H9 (cell line): ENCODE data around the gene PPOX. TPM values are rescaled to one million over a fixed set of nuclear protein-coding genes. Genes with fewer than 3 reads are reported as not detected.

Experiments used
- DNase-seq: peaks from one replicate; pipeline ENCODE4 v3.0.0-alpha.2; 2017
- H2AFZ ChIP-seq: one replicate; pipeline ENCODE4 v1.6.1; 2013; ENCODE audit warnings: mild to moderate bottlenecking, low read length, control low read depth, moderate library complexity
- H2AK5ac ChIP-seq: 2 replicates; pipeline ENCODE4 v1.6.1; 2013; ENCODE audit warnings: low read length, control low read depth, mixed read lengths; ENCODE audit not compliant: insufficient read length
- H2BK120ac ChIP-seq: one replicate; pipeline ENCODE4 v1.6.1; 2013; ENCODE audit warnings: low read depth, mild to moderate bottlenecking, low read length, control low read depth, inconsistent platforms; ENCODE audit not compliant: poor library complexity, severe bottlenecking
- H2BK12ac ChIP-seq: 2 replicates; pipeline ENCODE4 v1.6.1; 2013; ENCODE audit warnings: low read length, control low read depth, mixed read lengths, low read depth; ENCODE audit not compliant: insufficient read length
- H2BK15ac ChIP-seq: 2 replicates; pipeline ENCODE4 v1.6.1; 2013; ENCODE audit warnings: low read depth, low read length, control low read depth
- H2BK20ac ChIP-seq: one replicate; pipeline ENCODE4 v1.6.1; 2013; ENCODE audit warnings: low read depth, mild to moderate bottlenecking, low read length, control low read depth, inconsistent platforms; ENCODE audit not compliant: poor library complexity, severe bottlenecking
- H2BK5ac ChIP-seq: 2 replicates; pipeline ENCODE4 v1.6.1; 2013; ENCODE audit warnings: low read length, control low read depth, mixed read lengths; ENCODE audit not compliant: insufficient read length
- H3K14ac ChIP-seq: 2 replicates; pipeline ENCODE4 v1.6.1; 2013; ENCODE audit warnings: low read length, control low read depth; ENCODE audit not compliant: insufficient read depth
- H3K18ac ChIP-seq: 2 replicates; pipeline ENCODE4 v1.6.1; 2013; ENCODE audit warnings: low read depth, mild to moderate bottlenecking, mixed read lengths, low read length, control low read depth; ENCODE audit not compliant: insufficient read length
- H3K23ac ChIP-seq: 2 replicates; pipeline ENCODE4 v1.6.1; 2013; ENCODE audit warnings: low read length, control low read depth, mixed read lengths, low read depth; ENCODE audit not compliant: insufficient read length
- H3K23me2 ChIP-seq: 2 replicates; pipeline ENCODE4 v1.6.1; 2013; ENCODE audit warnings: low read depth, mild to moderate bottlenecking, mixed read lengths, low read length, control low read depth; ENCODE audit not compliant: insufficient read length, poor library complexity, severe bottlenecking
- H3K27ac ChIP-seq: 2 replicates; pipeline ENCODE4 v1.5.1; 2013; ENCODE audit warnings: low read length, control low read depth, mixed read lengths, low read depth; ENCODE audit not compliant: insufficient read length
- H3K27me3 ChIP-seq: 2 replicates; pipeline ENCODE4 v1.6.1; 2013; ENCODE audit warnings: low read length, control low read depth, inconsistent platforms; ENCODE audit not compliant: insufficient read depth
- H3K4ac ChIP-seq: 2 replicates; pipeline ENCODE4 v1.6.1; 2013; ENCODE audit warnings: low read depth, mild to moderate bottlenecking, control low read depth, inconsistent platforms, low read length, moderate library complexity
- H3K4me1 ChIP-seq: 2 replicates; pipeline ENCODE4 v1.6.1; 2013; ENCODE audit warnings: low read length, control low read depth, inconsistent platforms; ENCODE audit not compliant: insufficient read depth
- H3K4me2 ChIP-seq: 2 replicates; pipeline ENCODE4 v1.6.1; 2013; ENCODE audit warnings: low read length, control low read depth, mixed read lengths; ENCODE audit not compliant: insufficient read length, insufficient read depth
- H3K56ac ChIP-seq: 2 replicates; pipeline ENCODE4 v1.6.1; 2013; ENCODE audit warnings: low read depth, mild to moderate bottlenecking, mixed read lengths, low read length, control low read depth; ENCODE audit not compliant: insufficient read length
- H3K79me1 ChIP-seq: 2 replicates; pipeline ENCODE4 v1.6.1; 2013; ENCODE audit warnings: low read depth, mild to moderate bottlenecking, moderate library complexity, low read length, control low read depth, inconsistent platforms; ENCODE audit not compliant: insufficient read depth, poor library complexity, severe bottlenecking
- H3K79me2 ChIP-seq: 2 replicates; pipeline ENCODE4 v1.6.1; 2013; ENCODE audit warnings: low read length, control low read depth, inconsistent platforms; ENCODE audit not compliant: insufficient read depth
- H3K9ac ChIP-seq: 2 replicates; pipeline ENCODE4 v1.6.1; 2013; ENCODE audit warnings: low read length, control low read depth, mixed read lengths; ENCODE audit not compliant: insufficient read length; ENCODE audit errors: extremely low read depth
- H3K9me3 ChIP-seq: one replicate; pipeline ENCODE4 v1.6.1; 2013; ENCODE audit warnings: low read depth, low read length, inconsistent platforms; ENCODE audit not compliant: control insufficient read depth
- H3T11ph ChIP-seq: one replicate; pipeline ENCODE4 v1.6.1; 2013; ENCODE audit warnings: mild to moderate bottlenecking, low read length, control low read depth, inconsistent platforms
- H4K20me1 ChIP-seq: one replicate; pipeline ENCODE4 v1.6.1; 2013; ENCODE audit not compliant: control insufficient read depth, insufficient read length, insufficient read depth
- H4K5ac ChIP-seq: 2 replicates; pipeline ENCODE4 v1.6.1; 2013; ENCODE audit warnings: low read depth, mild to moderate bottlenecking, mixed read lengths, low read length, control low read depth; ENCODE audit not compliant: insufficient read length
- H4K8ac ChIP-seq: replicated peaks from 2 replicates; pipeline ENCODE4 v1.6.1; 2013; ENCODE audit warnings: low read length, control low read depth, mixed read lengths, low read depth; ENCODE audit not compliant: insufficient read length
- H4K91ac ChIP-seq: 2 replicates; pipeline ENCODE4 v1.6.1; 2013; ENCODE audit warnings: low read depth, mild to moderate bottlenecking, moderate library complexity, mixed read lengths, low read length, control low read depth; ENCODE audit not compliant: insufficient read length
- H3K27ac Mint-ChIP-seq, 3 experiments: 2 replicates in 2 of 3; 3 replicates in 1 of 3; pipeline ENCODE4 v1.8.0; 2020 to 2021; ENCODE audit warnings: mixed read lengths in 3 of 3, mild to moderate bottlenecking in 1 of 3, moderate library complexity in 1 of 3
- H3K27me3 Mint-ChIP-seq: 2 replicates; pipeline ENCODE4 v1.8.0; 2021; ENCODE audit warnings: low read depth, mild to moderate bottlenecking, moderate library complexity, mixed read lengths
- H3K36me3 Mint-ChIP-seq, 3 experiments: 2 replicates in 2 of 3; 3 replicates in 1 of 3; pipeline ENCODE4 v1.8.0; 2020 to 2021; ENCODE audit warnings: low read depth in 3 of 3, mixed read lengths in 3 of 3; ENCODE audit not compliant: insufficient read depth in 1 of 3
- H3K4me1 Mint-ChIP-seq, 2 experiments: 2 replicates each; pipeline ENCODE4 v1.8.0; 2020; ENCODE audit warnings: mixed read lengths in 2 of 2
- H3K4me3 Mint-ChIP-seq, 2 experiments: 2 replicates in 1 of 2; 3 replicates in 1 of 2; pipeline ENCODE4 v1.8.0; 2020 to 2021; ENCODE audit warnings: mild to moderate bottlenecking in 2 of 2, mixed read lengths in 2 of 2, moderate library complexity in 1 of 2
- H3K9me3 Mint-ChIP-seq, 2 experiments: 2 replicates in 1 of 2; 3 replicates in 1 of 2; pipeline ENCODE4 v1.8.0; 2020; ENCODE audit warnings: mild to moderate bottlenecking in 2 of 2, mixed read lengths in 2 of 2, moderate library complexity in 1 of 2
- WGBS: extraction: QIAGEN DNeasy Blood & Tissue Kit; methylation state at CpG from one replicate; pipeline ENCODE4 v1.1.7; 2013; ENCODE audit warnings: missing lambda C conversion rate, low lambda C conversion rate, mixed read lengths; ENCODE audit not compliant: insufficient read length; ENCODE audit errors: extremely low coverage; 5-methylcytosine and 5-hydroxymethylcytosine counted together
- total RNA-seq: library from RNA; stranded (reverse); gene quantifications from 2 replicates; pipeline ENCODE4 v1.2.1, GENCODE V29; 2021
- TF ChIP-seq, protein P1 (sequence below): fragments of 200-600 bp; sonication (generic); conservative IDR thresholded peaks from 3 replicates; pipeline ENCODE4 v1.8.0; 2021; ENCODE audit warnings: antibody characterized with exemption, mild to moderate bottlenecking

PPOX gene
- total RNA-seq, 1 experiment from 2014 or later = 39.8 TPM

GRCh38 chr1:161171696-161172095 lies 5.5 kb downstream of the PPOX start:
- H3K27ac ChIP-seq = no peak overlapping the region
- TF ChIP-seq, protein P1, sequence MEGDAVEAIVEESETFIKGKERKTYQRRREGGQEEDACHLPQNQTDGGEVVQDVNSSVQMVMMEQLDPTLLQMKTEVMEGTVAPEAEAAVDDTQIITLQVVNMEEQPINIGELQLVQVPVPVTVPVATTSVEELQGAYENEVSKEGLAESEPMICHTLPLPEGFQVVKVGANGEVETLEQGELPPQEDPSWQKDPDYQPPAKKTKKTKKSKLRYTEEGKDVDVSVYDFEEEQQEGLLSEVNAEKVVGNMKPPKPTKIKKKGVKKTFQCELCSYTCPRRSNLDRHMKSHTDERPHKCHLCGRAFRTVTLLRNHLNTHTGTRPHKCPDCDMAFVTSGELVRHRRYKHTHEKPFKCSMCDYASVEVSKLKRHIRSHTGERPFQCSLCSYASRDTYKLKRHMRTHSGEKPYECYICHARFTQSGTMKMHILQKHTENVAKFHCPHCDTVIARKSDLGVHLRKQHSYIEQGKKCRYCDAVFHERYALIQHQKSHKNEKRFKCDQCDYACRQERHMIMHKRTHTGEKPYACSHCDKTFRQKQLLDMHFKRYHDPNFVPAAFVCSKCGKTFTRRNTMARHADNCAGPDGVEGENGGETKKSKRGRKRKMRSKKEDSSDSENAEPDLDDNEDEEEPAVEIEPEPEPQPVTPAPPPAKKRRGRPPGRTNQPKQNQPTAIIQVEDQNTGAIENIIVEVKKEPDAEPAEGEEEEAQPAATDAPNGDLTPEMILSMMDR = no peak
- no peak overlapping the region for H3K9ac ChIP-seq
- H2BK15ac ChIP-seq = no peak overlapping the region
- H3K27me3 Mint-ChIP-seq = no peaks in the 10 kb centered on the region; the same call in 1 of the 2 replicates
- H3K23me2 ChIP-seq = peaks cover 8% of the 10 kb centered on the region
- no peaks in the 10 kb centered on the region for H4K20me1 ChIP-seq
- no peak for DNase-seq
- H3K9me3 Mint-ChIP-seq = no peaks in the 10 kb centered on the region
- no peak overlapping the region for H2AFZ ChIP-seq
- H3K36me3 Mint-ChIP-seq = peaks cover 25 to 70% (median 69%) of the 10 kb centered on the region in 3 experiments; a peak in 6 of 7 replicates
- H4K8ac ChIP-seq = no peak overlapping the region
- no peak overlapping the region for H2BK12ac ChIP-seq
- no CpG with 5 or more reads among the region's 12 CpGs for WGBS
- H3K14ac ChIP-seq = no peak overlapping the region
- H3K27ac Mint-ChIP-seq = peak overlapping the region in 1 of 3 experiments; percentile 74; a peak in 2 of 7 replicates
- H3K4ac ChIP-seq = no peak overlapping the region
- no peak overlapping the region for H2BK5ac ChIP-seq
- no peak overlapping the region for H4K5ac ChIP-seq
- H3K9me3 ChIP-seq = no peaks in the 10 kb centered on the region
- no peak overlapping the region for H3K23ac ChIP-seq
- H3K79me1 ChIP-seq = no peaks in the 10 kb centered on the region
- H4K91ac ChIP-seq = no peak overlapping the region
- no peak overlapping the region for H3K4me3 Mint-ChIP-seq
- no peak overlapping the region for H3K56ac ChIP-seq
- H3K79me2 ChIP-seq = no peaks in the 10 kb centered on the region
- no peak overlapping the region for H3K18ac ChIP-seq
- no peaks in the 10 kb centered on the region for H3K27me3 ChIP-seq
- H3K4me2 ChIP-seq = no peak overlapping the region
- H3T11ph ChIP-seq = no peak overlapping the region
- no peak overlapping the region for H2BK120ac ChIP-seq
- H3K4me1 Mint-ChIP-seq = peaks cover 16 to 23% of the 10 kb centered on the region in 2 experiments
- H3K4me1 ChIP-seq = no peaks in the 10 kb centered on the region; the same call in 1 of the 2 replicates
- no peak overlapping the region for H2BK20ac ChIP-seq
- no peak overlapping the region for H2AK5ac ChIP-seq
